ENCODE results near the gene MEGF10. TPM values are rescaled to one million over a fixed set of nuclear protein-coding genes. Genes with fewer than 3 reads are reported as not detected.

The MEGF10 gene
- total and polyA plus RNA-seq, 9 donors: 26.4 to 46.9 (median 39.3) TPM

DNA sequence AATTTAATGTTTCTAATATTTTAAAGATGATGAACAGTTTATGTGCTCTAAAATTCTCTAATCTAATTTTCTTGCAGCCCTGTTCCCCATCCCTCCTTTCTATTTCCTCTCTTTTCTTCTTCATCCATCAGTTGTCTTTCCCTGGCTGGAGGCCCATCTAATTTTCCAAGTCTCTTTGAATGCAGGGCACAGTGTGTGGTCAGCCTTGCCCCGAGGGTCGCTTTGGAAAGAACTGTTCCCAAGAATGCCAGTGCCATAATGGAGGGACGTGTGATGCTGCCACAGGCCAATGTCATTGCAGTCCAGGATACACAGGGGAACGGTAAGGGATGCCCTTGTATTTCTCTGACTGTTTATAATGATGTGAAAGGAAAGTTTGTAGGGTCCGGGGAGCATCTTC is 111.8 kb downstream of the MEGF10 start:
- DNase-seq: no peak
- Histone ChIP-seq H3K9me3 (replicated peaks; ENCODE audit: control insufficient read depth, low read depth, low read length) (no peaks in the 10 kb centered on the region), H3K36me3 (ENCODE audit: control insufficient read depth, insufficient read depth, low read length) (peaks cover 9% of the 10 kb centered on the region), H3K27ac (ENCODE audit: low read length) (no peak overlapping the region), H3K27me3 (ENCODE audit: control insufficient read depth, insufficient read depth, low read length) (no peaks in the 10 kb centered on the region), H3K4me1 (ENCODE audit: control insufficient read depth, insufficient read depth, low read length) (peaks cover 3% of the 10 kb centered on the region), H3K4me3 (ENCODE audit: low read length) (no peak overlapping the region)
- no CpG with 5 or more reads among the region's 5 CpGs for WGBS (ENCODE audit: insufficient coverage)

DNA sequence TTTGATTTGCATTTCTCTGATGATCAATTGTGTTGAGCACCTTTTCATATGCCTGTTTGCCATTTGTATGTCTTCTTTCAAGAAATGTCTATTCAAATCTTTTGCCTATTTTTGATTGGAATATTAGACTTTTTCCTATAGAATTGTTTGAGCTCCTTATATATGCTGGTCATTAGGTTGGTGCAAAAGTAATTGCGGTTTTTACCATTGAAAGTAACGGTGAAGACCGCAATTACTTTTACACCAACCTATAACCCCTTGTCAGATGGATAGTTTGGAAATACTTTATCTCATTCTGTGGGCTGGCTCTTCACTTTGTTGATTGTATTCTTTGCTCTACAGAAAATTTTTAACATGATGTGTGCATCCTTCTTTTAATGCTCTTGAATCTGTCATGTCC is 113.6 kb downstream of the MEGF10 start:
- Histone ChIP-seq H3K27ac (ENCODE audit: low read length) (no peak overlapping the region), H3K4me3 (ENCODE audit: low read length) (no peak overlapping the region), H3K36me3 (ENCODE audit: control insufficient read depth, insufficient read depth, low read length) (peaks cover 4% of the 10 kb centered on the region), H3K9me3 (replicated peaks; ENCODE audit: control insufficient read depth, low read depth, low read length) (no peaks in the 10 kb centered on the region), H3K4me1 (ENCODE audit: control insufficient read depth, insufficient read depth, low read length) (peaks cover 4% of the 10 kb centered on the region), H3K27me3 (ENCODE audit: control insufficient read depth, insufficient read depth, low read length) (no peaks in the 10 kb centered on the region)
- no peak for DNase-seq
- WGBS (ENCODE audit: insufficient coverage): no CpG with 5 or more reads among the region's 3 CpGs

DNA sequence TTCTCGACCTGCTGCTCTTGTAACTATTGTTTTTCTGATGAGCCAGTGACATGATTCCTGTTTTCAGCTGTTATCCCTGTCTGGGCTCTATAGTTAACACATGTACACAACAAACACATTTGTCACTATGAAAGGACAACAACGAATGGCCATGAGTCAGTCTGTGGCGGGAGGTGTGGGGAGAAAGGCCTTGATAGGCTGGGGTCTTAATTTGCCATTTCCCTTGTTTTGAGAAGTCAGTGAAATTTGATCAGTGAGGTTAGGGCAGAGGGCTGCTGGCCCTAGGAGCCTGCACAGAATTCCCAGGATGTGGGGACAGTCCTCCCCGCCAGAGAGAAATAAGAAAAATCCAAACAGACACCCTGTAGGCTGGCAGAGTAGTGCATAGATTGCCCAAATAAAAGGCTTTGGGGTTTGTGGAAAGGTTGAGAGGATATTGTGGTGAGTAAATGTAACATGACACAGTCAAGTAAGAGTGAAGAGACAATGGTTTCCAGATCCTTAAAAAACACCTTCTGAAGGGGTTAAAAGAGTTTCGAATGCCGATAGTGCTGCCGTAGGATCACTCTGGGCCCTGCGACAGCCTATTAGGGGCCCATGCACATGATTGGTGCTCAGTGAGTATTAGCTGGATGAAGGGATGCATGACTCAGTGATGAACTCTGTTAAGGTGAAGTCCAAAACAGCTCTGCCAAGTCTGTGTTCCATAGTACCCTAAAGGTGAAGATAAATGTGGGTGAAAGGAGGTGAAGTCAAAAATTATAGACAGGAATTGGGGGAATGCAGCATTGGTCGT is 115.9 kb downstream of the MEGF10 start:
- Histone ChIP-seq H3K27ac (ENCODE audit: low read length) (no peak overlapping the region), H3K36me3 (ENCODE audit: control insufficient read depth, insufficient read depth, low read length) (peaks cover 7% of the 10 kb centered on the region), H3K27me3 (ENCODE audit: control insufficient read depth, insufficient read depth, low read length) (no peaks in the 10 kb centered on the region), H3K4me3 (ENCODE audit: low read length) (no peak overlapping the region), H3K4me1 (ENCODE audit: control insufficient read depth, insufficient read depth, low read length) (peaks cover 13% of the 10 kb centered on the region), H3K9me3 (replicated peaks; ENCODE audit: control insufficient read depth, low read depth, low read length) (no peaks in the 10 kb centered on the region)
- DNase-seq: peak; percentile 28
- 44% methylated on average over 7 of the region's 9 CpGs for WGBS (ENCODE audit: insufficient coverage)

GRCh38 chr5:127409246-127409917 is 118.8 kb downstream of the MEGF10 start:
- peak overlapping the region; percentile 70 for H3K27ac ChIP-seq (ENCODE audit: low read length)

DNA sequence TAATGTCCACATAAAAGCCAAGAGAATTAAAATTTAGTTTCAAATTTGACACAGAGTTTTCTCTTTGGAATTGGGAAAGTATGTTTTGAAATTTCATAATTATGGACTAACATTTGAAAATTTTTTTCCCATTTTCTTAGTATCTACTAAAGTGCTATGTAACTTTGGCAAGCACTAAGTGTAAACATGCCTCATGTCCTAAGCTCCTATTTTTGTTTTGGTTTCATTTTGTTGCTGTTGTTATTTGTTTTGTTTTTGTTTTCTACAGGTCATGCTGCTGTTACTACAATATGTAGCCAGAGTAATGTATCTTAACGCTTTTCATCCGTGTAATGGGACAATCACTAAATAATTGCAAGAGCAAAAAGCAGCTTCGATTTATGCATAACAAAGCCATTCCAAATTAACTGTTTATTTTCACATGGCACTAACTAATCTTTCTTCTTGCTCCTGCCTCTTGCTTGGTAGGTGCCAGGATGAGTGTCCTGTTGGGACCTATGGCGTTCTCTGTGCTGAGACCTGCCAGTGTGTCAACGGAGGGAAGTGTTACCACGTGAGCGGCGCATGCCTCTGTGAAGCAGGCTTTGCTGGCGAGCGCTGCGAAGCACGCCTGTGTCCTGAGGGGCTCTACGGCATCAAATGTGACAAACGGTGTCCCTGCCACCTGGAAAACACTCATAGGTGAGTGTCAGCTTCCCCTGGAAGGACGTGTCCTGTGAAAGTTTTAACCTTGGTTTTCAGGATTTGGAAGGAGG is 119.5 kb downstream of the MEGF10 start:
- H3K4me1 ChIP-seq (ENCODE audit: control insufficient read depth, insufficient read depth, low read length): peaks cover 18% of the 10 kb centered on the region
- peaks cover 11% of the 10 kb centered on the region for H3K36me3 ChIP-seq (ENCODE audit: control insufficient read depth, insufficient read depth, low read length)
- DNase-seq: peak; percentile 51
- no peaks in the 10 kb centered on the region for H3K9me3 ChIP-seq (replicated peaks; ENCODE audit: control insufficient read depth, low read depth, low read length)
- H3K27ac ChIP-seq (ENCODE audit: low read length): peak overlapping the region; percentile 84
- no peak overlapping the region for H3K4me3 ChIP-seq (ENCODE audit: low read length)
- 78% methylated on average over 9 of the region's 15 CpGs for WGBS (ENCODE audit: insufficient coverage)
- H3K27me3 ChIP-seq (ENCODE audit: control insufficient read depth, insufficient read depth, low read length): no peaks in the 10 kb centered on the region

More at GRCh38 chr5:127409246-127409917, 118.8 kb downstream of the MEGF10 start:
- H3K4me3 ChIP-seq (ENCODE audit: low read length): no peak overlapping the region
- H3K4me1 ChIP-seq (ENCODE audit: control insufficient read depth, insufficient read depth, low read length): peaks cover 13% of the 10 kb centered on the region
- no peaks in the 10 kb centered on the region for H3K9me3 ChIP-seq (replicated peaks; ENCODE audit: control insufficient read depth, low read depth, low read length)
- peak; percentile 41 for DNase-seq
- no peaks in the 10 kb centered on the region for H3K27me3 ChIP-seq (ENCODE audit: control insufficient read depth, insufficient read depth, low read length)
- 54% methylated on average over 5 of the region's 10 CpGs for WGBS (ENCODE audit: insufficient coverage)
- H3K36me3 ChIP-seq (ENCODE audit: control insufficient read depth, insufficient read depth, low read length): peaks cover 11% of the 10 kb centered on the region

- Histone ChIP-seq H3K4me1 (ENCODE audit: control insufficient read depth, insufficient read depth, low read length) (peaks cover 18% of the 10 kb centered on the region), H3K4me3 (ENCODE audit: low read length) (no peak overlapping the region), H3K27ac (ENCODE audit: low read length) (peak overlapping the region; percentile 84), H3K36me3 (ENCODE audit: control insufficient read depth, insufficient read depth, low read length) (peaks cover 11% of the 10 kb centered on the region), H3K27me3 (ENCODE audit: control insufficient read depth, insufficient read depth, low read length) (no peaks in the 10 kb centered on the region), H3K9me3 (replicated peaks; ENCODE audit: control insufficient read depth, low read depth, low read length) (no peaks in the 10 kb centered on the region)
- WGBS (ENCODE audit: insufficient coverage): 10% methylated on average over 2 of the region's 4 CpGs
- DNase-seq: peak; percentile 92
Observed at GRCh38 chr5:127410959-127411358, 120.4 kb downstream of the MEGF10 start.

DNA sequence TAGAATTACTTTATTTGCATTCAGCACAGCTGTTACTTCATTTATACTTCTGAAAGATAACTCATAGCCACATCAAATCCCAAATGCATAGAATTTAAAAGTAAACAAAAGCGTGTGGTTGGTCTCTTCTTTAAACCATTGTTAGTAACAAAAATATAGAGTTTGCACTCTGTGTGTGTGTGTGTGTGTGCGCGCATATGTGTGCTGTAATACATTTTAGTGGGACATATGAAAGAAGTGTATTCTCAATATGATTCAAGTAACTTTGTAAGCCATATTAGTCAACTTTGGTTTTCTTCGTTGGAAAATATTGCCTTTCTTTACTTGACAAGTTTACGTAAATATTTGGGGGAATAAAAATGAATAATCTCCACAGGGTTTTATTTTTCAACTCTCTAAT is 120.8 kb downstream of the MEGF10 start:
- H3K36me3 ChIP-seq (ENCODE audit: control insufficient read depth, insufficient read depth, low read length): peaks cover 8% of the 10 kb centered on the region
- no CpG with 5 or more reads among the region's 5 CpGs for WGBS (ENCODE audit: insufficient coverage)
- H3K27ac ChIP-seq (ENCODE audit: low read length): peak overlapping the region; percentile 84
- no peaks in the 10 kb centered on the region for H3K27me3 ChIP-seq (ENCODE audit: control insufficient read depth, insufficient read depth, low read length)
- no peak for DNase-seq
- no peak overlapping the region for H3K4me3 ChIP-seq (ENCODE audit: low read length)
- no peaks in the 10 kb centered on the region for H3K9me3 ChIP-seq (replicated peaks; ENCODE audit: control insufficient read depth, low read depth, low read length)
- H3K4me1 ChIP-seq (ENCODE audit: control insufficient read depth, insufficient read depth, low read length): peaks cover 19% of the 10 kb centered on the region

- no peak overlapping the region for H3K4me3 ChIP-seq (ENCODE audit: low read length)
- peaks cover 8% of the 10 kb centered on the region for H3K36me3 ChIP-seq (ENCODE audit: control insufficient read depth, insufficient read depth, low read length)
- DNase-seq: no peak
- H3K27me3 ChIP-seq (ENCODE audit: control insufficient read depth, insufficient read depth, low read length): no peaks in the 10 kb centered on the region
- no CpG with 5 or more reads among the region's 3 CpGs for WGBS (ENCODE audit: insufficient coverage)
- no peaks in the 10 kb centered on the region for H3K9me3 ChIP-seq (replicated peaks; ENCODE audit: control insufficient read depth, low read depth, low read length)
- peaks cover 29% of the 10 kb centered on the region for H3K4me1 ChIP-seq (ENCODE audit: control insufficient read depth, insufficient read depth, low read length)
- no peak overlapping the region for H3K27ac ChIP-seq (ENCODE audit: low read length)
Observed at GRCh38 chr5:127412698-127413097, 122.1 kb downstream of the MEGF10 start.

GRCh38 chr5:127415034-127415433 is 124.4 kb downstream of the MEGF10 start:
- no peaks in the 10 kb centered on the region for H3K27me3 ChIP-seq (ENCODE audit: control insufficient read depth, insufficient read depth, low read length)
- H3K9me3 ChIP-seq (replicated peaks; ENCODE audit: control insufficient read depth, low read depth, low read length): no peaks in the 10 kb centered on the region
- peaks cover 33% of the 10 kb centered on the region for H3K4me1 ChIP-seq (ENCODE audit: control insufficient read depth, insufficient read depth, low read length)
- 100% methylated on average over 1 of the region's 2 CpGs for WGBS (ENCODE audit: insufficient coverage)
- DNase-seq: no peak
- H3K27ac ChIP-seq (ENCODE audit: low read length): peak overlapping the region; percentile 24
- peaks cover 17% of the 10 kb centered on the region for H3K36me3 ChIP-seq (ENCODE audit: control insufficient read depth, insufficient read depth, low read length)
- H3K4me3 ChIP-seq (ENCODE audit: low read length): no peak overlapping the region

GRCh38 chr5:127416906-127417305 is 126.3 kb downstream of the MEGF10 start:
- peak; percentile 75 for DNase-seq
- H3K4me1 ChIP-seq (ENCODE audit: control insufficient read depth, insufficient read depth, low read length): peaks cover 32% of the 10 kb centered on the region
- no peaks in the 10 kb centered on the region for H3K27me3 ChIP-seq (ENCODE audit: control insufficient read depth, insufficient read depth, low read length)
- H3K9me3 ChIP-seq (replicated peaks; ENCODE audit: control insufficient read depth, low read depth, low read length): no peaks in the 10 kb centered on the region
- H3K27ac ChIP-seq (ENCODE audit: low read length): peak overlapping the region; percentile 69
- H3K36me3 ChIP-seq (ENCODE audit: control insufficient read depth, insufficient read depth, low read length): peaks cover 18% of the 10 kb centered on the region
- no peak overlapping the region for H3K4me3 ChIP-seq (ENCODE audit: low read length)
- 60% methylated on average over 1 of the region's 4 CpGs for WGBS (ENCODE audit: insufficient coverage)

Measured in muscle of leg (tissue), 11 donors.